Caco-2 (cell line): ENCODE data around the gene MYO18A. TPM values are rescaled to one million over a fixed set of nuclear protein-coding genes. Genes with fewer than 3 reads are reported as not detected.
A peak's percentile ranks its signal among the peaks of the same experiment; 100 is the strongest.

Experiments used
- BruUV-seq: library from RNA; stranded (reverse); fragments of 400-500 nt; replicated peaks from 2 replicates; lab custom pipeline; 2021; lab: Mats Ljungman, UMichigan
- CTCF ChIA-PET: fragments of 300-600 bp; sonication (Branson Sonifier 250); formaldehyde crosslinking; loops from one replicate; lab custom pipeline; 2022; ENCODE audit warnings: antibody characterized with exemption; lab: Charles Lee
- POLR2A ChIA-PET: fragments of 300-600 bp; sonication (Branson Sonifier 250); formaldehyde crosslinking; loops from one replicate; lab custom pipeline; 2022; ENCODE audit warnings: antibody characterized with exemption; lab: Charles Lee
- DNase-seq, 2 experiments: peaks; one replicate each; pipeline versions ENCODE4 v3.0.0 to v3.0.0-alpha.2; 2020 to 2022
- H3K27me3 ChIP-seq: replicated peaks from 2 replicates; pipeline ENCODE4 v1.6.0; 2011; ENCODE audit warnings: low read length; ENCODE audit not compliant: control insufficient read depth, insufficient read depth
- H3K36me3 ChIP-seq: 2 replicates; pipeline ENCODE4 v1.5.1; 2011; ENCODE audit warnings: low read length; ENCODE audit not compliant: control insufficient read depth, insufficient read depth
- H3K4me1 ChIP-seq: fragments of 250-450 bp; sonication (Bioruptor Pico); 2 replicates; pipeline ENCODE4 v1.5.1; 2020; ENCODE audit warnings: mild to moderate bottlenecking
- H3K4me3 ChIP-seq: 2 replicates; pipeline ENCODE4 v1.5.1; 2011; ENCODE audit warnings: low read depth, mild to moderate bottlenecking, control low read depth, low read length
- H3K9me3 ChIP-seq: fragments of 250-450 bp; sonication (Bioruptor Pico); 2 replicates; pipeline ENCODE4 v1.5.1; 2020; ENCODE audit warnings: mild to moderate bottlenecking, moderate library complexity
- H3K27ac Mint-ChIP-seq: one replicate; pipeline ENCODE4 v1.8.0; 2022; ENCODE audit warnings: mixed read lengths; ENCODE audit not compliant: unreplicated experiment
- H3K27me3 Mint-ChIP-seq: one replicate; pipeline ENCODE4 v1.8.0; 2022; ENCODE audit warnings: mixed read lengths; ENCODE audit not compliant: insufficient read depth, unreplicated experiment
- H3K36me3 Mint-ChIP-seq: one replicate; pipeline ENCODE4 v1.8.0; 2022; ENCODE audit warnings: mild to moderate bottlenecking, mixed read lengths; ENCODE audit not compliant: insufficient read depth, unreplicated experiment
- H3K4me1 Mint-ChIP-seq: one replicate; pipeline ENCODE4 v1.8.0; 2022; ENCODE audit warnings: low read depth, mixed read lengths; ENCODE audit not compliant: unreplicated experiment
- H3K4me3 Mint-ChIP-seq: one replicate; pipeline ENCODE4 v1.8.0; 2022; ENCODE audit warnings: mild to moderate bottlenecking, moderate library complexity, mixed read lengths; ENCODE audit not compliant: unreplicated experiment
- H3K9me3 Mint-ChIP-seq: one replicate; pipeline ENCODE4 v1.8.0; 2022; ENCODE audit warnings: mixed read lengths; ENCODE audit not compliant: unreplicated experiment
- intact Hi-C: fragments of 100-400 bp; cut with micrococcal nuclease; formaldehyde crosslinking; loops from one replicate; pipeline ENCODE4 v1.10.0; 2022; ENCODE audit not compliant: unreplicated experiment
- total RNA-seq: library from RNA; stranded (reverse); gene quantifications from 2 replicates; pipeline ENCODE4 v1.2.3, GENCODE V29; 2022
- TF ChIP-seq, protein P1 (sequence below), 2 experiments: fragments of 200-600 bp in 1 of 2; IDR thresholded peaks; 1 replicate in 1 of 2; 2 replicates in 1 of 2; pipeline versions ENCODE4 v1.5.1 to v1.8.0; 2011 to 2022; ENCODE audit warnings: antibody characterized with exemption in 1 of 2, control low read depth in 1 of 2, inconsistent platforms in 1 of 2, low read depth in 1 of 2, low read length in 1 of 2, mild to moderate bottlenecking in 1 of 2, moderate library complexity in 1 of 2; ENCODE audit not compliant: insufficient read depth in 1 of 2, severe bottlenecking in 1 of 2, unreplicated experiment in 1 of 2

The MYO18A gene
- total RNA-seq, 1 experiment from 2014 or later, result 47.1 TPM

DNA sequence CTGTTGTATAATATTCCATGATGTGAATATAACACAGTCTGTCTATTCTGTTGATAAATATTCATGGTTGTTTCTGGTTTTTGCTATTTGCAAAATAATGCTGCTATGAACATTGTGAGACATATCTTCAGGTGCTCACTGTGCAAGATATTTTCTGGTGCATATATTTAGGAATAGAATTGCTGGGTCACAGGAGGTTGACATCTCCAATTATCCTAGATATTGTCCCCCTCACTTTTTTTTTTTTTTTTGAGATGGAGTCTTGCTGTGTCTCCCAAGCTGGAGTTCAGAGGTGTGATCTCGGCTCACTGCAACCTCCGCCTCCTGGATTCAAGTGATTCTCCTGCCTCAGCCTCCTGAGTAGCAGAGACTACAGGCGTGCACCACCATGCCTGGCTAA lies 14.5 kb upstream of the MYO18A start:
- no peak overlapping the region for H3K4me3 ChIP-seq
- no peaks in the 10 kb centered on the region for H3K36me3 Mint-ChIP-seq
- POLR2A ChIA-PET, result no interaction called here
- H3K4me1 Mint-ChIP-seq, result no peaks in the 10 kb centered on the region
- BruUV-seq, result no TSS peak
- no peaks in the 10 kb centered on the region for H3K4me1 ChIP-seq
- no peak overlapping the region for H3K27ac Mint-ChIP-seq
- H3K9me3 ChIP-seq, result no peaks in the 10 kb centered on the region
- TF ChIP-seq, protein P1, sequence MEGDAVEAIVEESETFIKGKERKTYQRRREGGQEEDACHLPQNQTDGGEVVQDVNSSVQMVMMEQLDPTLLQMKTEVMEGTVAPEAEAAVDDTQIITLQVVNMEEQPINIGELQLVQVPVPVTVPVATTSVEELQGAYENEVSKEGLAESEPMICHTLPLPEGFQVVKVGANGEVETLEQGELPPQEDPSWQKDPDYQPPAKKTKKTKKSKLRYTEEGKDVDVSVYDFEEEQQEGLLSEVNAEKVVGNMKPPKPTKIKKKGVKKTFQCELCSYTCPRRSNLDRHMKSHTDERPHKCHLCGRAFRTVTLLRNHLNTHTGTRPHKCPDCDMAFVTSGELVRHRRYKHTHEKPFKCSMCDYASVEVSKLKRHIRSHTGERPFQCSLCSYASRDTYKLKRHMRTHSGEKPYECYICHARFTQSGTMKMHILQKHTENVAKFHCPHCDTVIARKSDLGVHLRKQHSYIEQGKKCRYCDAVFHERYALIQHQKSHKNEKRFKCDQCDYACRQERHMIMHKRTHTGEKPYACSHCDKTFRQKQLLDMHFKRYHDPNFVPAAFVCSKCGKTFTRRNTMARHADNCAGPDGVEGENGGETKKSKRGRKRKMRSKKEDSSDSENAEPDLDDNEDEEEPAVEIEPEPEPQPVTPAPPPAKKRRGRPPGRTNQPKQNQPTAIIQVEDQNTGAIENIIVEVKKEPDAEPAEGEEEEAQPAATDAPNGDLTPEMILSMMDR (IDR thresholded peaks at IDR 0.05; ENCODE audit: insufficient read depth in 1 of 2, low read depth in 1 of 2, low read length in 1 of 2, severe bottlenecking in 1 of 2, unreplicated experiment in 1 of 2), result no peak
- no peaks in the 10 kb centered on the region for H3K9me3 Mint-ChIP-seq
- no peak overlapping the region for H3K4me3 Mint-ChIP-seq
- CTCF ChIA-PET, result no interaction called here
- DNase-seq, result peak in 1 of 2 experiments; percentile 9
- no peaks in the 10 kb centered on the region for H3K27me3 Mint-ChIP-seq
- H3K27me3 ChIP-seq, result no peaks in the 10 kb centered on the region
- H3K36me3 ChIP-seq, result no peaks in the 10 kb centered on the region
- intact Hi-C loops, result no loop called here

DNA sequence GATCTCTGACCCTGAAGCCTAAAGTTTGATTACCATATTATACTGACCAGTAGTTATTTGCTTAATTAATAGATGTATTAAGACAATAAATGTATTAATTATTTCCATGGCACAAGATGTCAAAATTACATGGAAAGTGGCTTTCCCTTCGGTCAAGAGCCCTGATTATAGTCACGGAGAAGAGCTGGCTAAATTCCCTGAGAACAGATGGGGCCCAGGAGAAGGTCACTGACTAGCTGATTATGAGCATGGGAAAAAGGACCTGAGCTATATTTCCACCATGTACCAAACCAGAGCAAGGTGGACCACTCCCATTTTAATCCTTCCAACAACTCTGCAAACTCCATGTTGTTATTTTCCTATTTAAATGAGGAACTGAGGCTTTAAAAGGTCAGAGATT lies 12.9 kb upstream of the MYO18A start:
- Mint-ChIP-seq H3K27ac (no peak overlapping the region), H3K9me3 (no peaks in the 10 kb centered on the region), H3K27me3 (peaks cover 3% of the 10 kb centered on the region), H3K4me3 (no peak overlapping the region), H3K4me1 (no peaks in the 10 kb centered on the region), H3K36me3 (no peaks in the 10 kb centered on the region)
- no peaks in the 10 kb centered on the region for H3K9me3 ChIP-seq
- CTCF ChIA-PET, result interaction anchor here (2.1 to 2.7 kb wide), 2 partner anchors 14 to 44 kb away, joined by 6 to 12 read pairs; partner anchors contain the start of gene MYO18A
- no TSS peak for BruUV-seq
- intact Hi-C loops, result no loop called here
- TF ChIP-seq, protein P1 (IDR thresholded peaks at IDR 0.05; ENCODE audit: insufficient read depth in 1 of 2, low read depth in 1 of 2, low read length in 1 of 2, severe bottlenecking in 1 of 2, unreplicated experiment in 1 of 2), result no peak
- POLR2A ChIA-PET, result no interaction called here
- no peaks in the 10 kb centered on the region for H3K27me3 ChIP-seq
- H3K36me3 ChIP-seq, result no peaks in the 10 kb centered on the region
- H3K4me1 ChIP-seq, result no peaks in the 10 kb centered on the region
- DNase-seq, result no peak
- no peak overlapping the region for H3K4me3 ChIP-seq

GRCh38 chr17:29190592-29191207 lies 10.5 kb upstream of the MYO18A start:
- no peaks in the 10 kb centered on the region for H3K36me3 Mint-ChIP-seq
- no peaks in the 10 kb centered on the region for H3K9me3 ChIP-seq
- no peaks in the 10 kb centered on the region for H3K27me3 ChIP-seq
- DNase-seq, result no peak
- no peaks in the 10 kb centered on the region for H3K36me3 ChIP-seq
- no peaks in the 10 kb centered on the region for H3K4me1 ChIP-seq
- H3K9me3 Mint-ChIP-seq, result no peaks in the 10 kb centered on the region
- ChIA-PET POLR2A (interaction anchor here (0.6 kb wide), 1 partner anchor 11 kb away, joined by 12 read pairs; the partner anchor contains the start of gene MYO18A), CTCF (interaction anchor here (1.0 to 1.2 kb wide), 2 partner anchors 10 to 67 kb away, joined by 5 to 11 read pairs; partner anchors contain the start of gene MYO18A)
- no TSS peak for BruUV-seq
- H3K27ac Mint-ChIP-seq, result no peak overlapping the region
- H3K4me1 Mint-ChIP-seq, result no peaks in the 10 kb centered on the region
- no peak overlapping the region for H3K4me3 ChIP-seq
- TF ChIP-seq, protein P1 (IDR thresholded peaks at IDR 0.05; ENCODE audit: insufficient read depth in 1 of 2, low read depth in 1 of 2, low read length in 1 of 2, severe bottlenecking in 1 of 2, unreplicated experiment in 1 of 2), result no peak
- intact Hi-C loops, result no loop called here
- peaks cover 3% of the 10 kb centered on the region for H3K27me3 Mint-ChIP-seq
- no peak overlapping the region for H3K4me3 Mint-ChIP-seq
